ENCODE data around the gene UNC13A.

DNA sequence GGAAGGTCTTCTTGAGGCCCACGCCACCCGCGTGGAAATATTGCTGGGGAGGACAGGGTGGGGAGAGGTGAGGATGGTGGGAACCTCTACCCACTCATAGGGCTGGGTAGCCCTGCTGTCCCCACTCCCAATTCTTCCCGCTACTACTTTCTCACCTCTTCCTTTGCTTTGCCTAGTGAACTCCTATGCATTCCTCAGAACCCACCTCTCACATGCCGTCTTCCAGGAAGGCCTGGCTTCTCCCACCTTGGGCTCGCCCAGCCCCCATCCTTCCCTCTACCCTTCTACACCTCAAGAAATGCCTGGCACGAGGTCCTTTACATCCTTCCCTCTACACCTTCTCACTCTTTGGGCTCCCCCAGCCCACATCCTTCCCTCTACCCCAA lies 70.4 kb downstream of the UNC13A start:
- TF ChIP-seq, protein P1, sequence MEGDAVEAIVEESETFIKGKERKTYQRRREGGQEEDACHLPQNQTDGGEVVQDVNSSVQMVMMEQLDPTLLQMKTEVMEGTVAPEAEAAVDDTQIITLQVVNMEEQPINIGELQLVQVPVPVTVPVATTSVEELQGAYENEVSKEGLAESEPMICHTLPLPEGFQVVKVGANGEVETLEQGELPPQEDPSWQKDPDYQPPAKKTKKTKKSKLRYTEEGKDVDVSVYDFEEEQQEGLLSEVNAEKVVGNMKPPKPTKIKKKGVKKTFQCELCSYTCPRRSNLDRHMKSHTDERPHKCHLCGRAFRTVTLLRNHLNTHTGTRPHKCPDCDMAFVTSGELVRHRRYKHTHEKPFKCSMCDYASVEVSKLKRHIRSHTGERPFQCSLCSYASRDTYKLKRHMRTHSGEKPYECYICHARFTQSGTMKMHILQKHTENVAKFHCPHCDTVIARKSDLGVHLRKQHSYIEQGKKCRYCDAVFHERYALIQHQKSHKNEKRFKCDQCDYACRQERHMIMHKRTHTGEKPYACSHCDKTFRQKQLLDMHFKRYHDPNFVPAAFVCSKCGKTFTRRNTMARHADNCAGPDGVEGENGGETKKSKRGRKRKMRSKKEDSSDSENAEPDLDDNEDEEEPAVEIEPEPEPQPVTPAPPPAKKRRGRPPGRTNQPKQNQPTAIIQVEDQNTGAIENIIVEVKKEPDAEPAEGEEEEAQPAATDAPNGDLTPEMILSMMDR (IDR thresholded peaks at IDR 0.05) = no peak
- TF ChIP-seq POLR2A (IDR thresholded peaks at IDR 0.05) (no peak), POLR2AphosphoS5 (IDR thresholded peaks at IDR 0.05) (no peak)

Data from stomach (tissue), 4 donors.